Colonic mucosa (tissue), 4 donors: ENCODE measurements around the gene ZNF668. TPM values are rescaled to one million over a fixed set of nuclear protein-coding genes. Genes with fewer than 3 reads are reported as not detected.
"Not testable (repeated sequence)": the region's sequence is repeated elsewhere in the genome, so short reads cannot be mapped to it uniquely, and the experiment has no call there.

Experiments used
- DNase-seq: peaks from one replicate; pipeline ENCODE4 v3.0.0-alpha.2; 2020
- H3K27ac ChIP-seq: fragments of 200-600 bp; one replicate; pipeline ENCODE4 v1.8.0; 2021
- H3K27me3 ChIP-seq: fragments of 200-600 bp; one replicate; pipeline ENCODE4 v1.8.0; 2021
- H3K36me3 ChIP-seq: fragments of 200-600 bp; one replicate; pipeline ENCODE4 v1.8.0; 2021
- H3K4me1 ChIP-seq: fragments of 200-600 bp; one replicate; pipeline ENCODE4 v1.8.0; 2021; ENCODE audit warnings: mild to moderate bottlenecking
- H3K4me3 ChIP-seq: fragments of 200-600 bp; one replicate; pipeline ENCODE4 v1.8.0; 2021
- H3K9ac ChIP-seq, 2 donors: one replicate each; pipeline ENCODE4 v1.7.0; 2013; ENCODE audit warnings: control low read depth in 2 of 2, low read depth in 2 of 2, low read length in 2 of 2
- H3K9me3 ChIP-seq: fragments of 200-600 bp; one replicate; pipeline ENCODE4 v1.8.0; 2021
- intact Hi-C: fragments of 100-400 bp; cut with DNase I; formaldehyde crosslinking; loops from one replicate; pipeline ENCODE4 v1.14.1; 2022
- total RNA-seq, 2 donors: library from RNA; stranded (reverse); fragmentation: NEBNext Ultra II Directional in 1 of 2; extraction: Animal tissue kit (Norgen Biotek cat#: 25700) in 1 of 2; gene quantifications; one replicate each; pipeline ENCODE4 v1.2.1, GENCODE V29; 2021
- TF ChIP-seq, protein P1 (sequence below): fragments of 200-600 bp; IDR thresholded peaks from one replicate; pipeline ENCODE4 v1.8.0; 2022; ENCODE audit warnings: antibody characterized with exemption, mild to moderate bottlenecking
- donor health status: healthy.
- donor health status: DM: no; HTN: no; CAD: no.
- donor health status: DM: no; HTN: no; CAD: no.

Gene ZNF668
- total RNA-seq, 2 donors from 2014 or later = 7.8 to 12.8 TPM

DNA sequence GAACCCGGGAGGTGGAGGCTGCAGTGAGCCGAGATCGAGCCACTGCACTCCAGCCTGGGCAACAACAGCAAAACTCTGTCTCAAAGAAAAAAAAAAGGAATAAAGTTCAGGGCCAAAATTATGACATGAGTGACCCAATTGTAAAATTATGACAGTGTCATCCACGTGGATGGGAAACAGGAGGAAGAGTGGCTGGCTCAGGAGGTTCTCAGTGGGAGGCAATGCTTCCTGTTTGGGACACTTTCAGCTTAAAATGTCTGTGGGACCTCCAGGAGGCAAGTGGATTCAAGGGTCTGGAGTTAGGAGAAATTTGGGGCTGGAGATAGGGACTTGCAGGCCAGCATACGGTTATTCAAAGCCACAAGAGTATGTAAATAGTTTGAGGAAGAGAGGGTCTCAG, 48.7 kb downstream of the ZNF668 start:
- Histone ChIP-seq H3K36me3 (no peaks in the 10 kb centered on the region), H3K9ac (no peak overlapping the region), H3K9me3 (no peaks in the 10 kb centered on the region), H3K27ac (no peak overlapping the region), H3K4me1 (no peaks in the 10 kb centered on the region), H3K27me3 (no peaks in the 10 kb centered on the region), H3K4me3 (no peak overlapping the region)
- no peak for DNase-seq
- TF ChIP-seq, protein P1, sequence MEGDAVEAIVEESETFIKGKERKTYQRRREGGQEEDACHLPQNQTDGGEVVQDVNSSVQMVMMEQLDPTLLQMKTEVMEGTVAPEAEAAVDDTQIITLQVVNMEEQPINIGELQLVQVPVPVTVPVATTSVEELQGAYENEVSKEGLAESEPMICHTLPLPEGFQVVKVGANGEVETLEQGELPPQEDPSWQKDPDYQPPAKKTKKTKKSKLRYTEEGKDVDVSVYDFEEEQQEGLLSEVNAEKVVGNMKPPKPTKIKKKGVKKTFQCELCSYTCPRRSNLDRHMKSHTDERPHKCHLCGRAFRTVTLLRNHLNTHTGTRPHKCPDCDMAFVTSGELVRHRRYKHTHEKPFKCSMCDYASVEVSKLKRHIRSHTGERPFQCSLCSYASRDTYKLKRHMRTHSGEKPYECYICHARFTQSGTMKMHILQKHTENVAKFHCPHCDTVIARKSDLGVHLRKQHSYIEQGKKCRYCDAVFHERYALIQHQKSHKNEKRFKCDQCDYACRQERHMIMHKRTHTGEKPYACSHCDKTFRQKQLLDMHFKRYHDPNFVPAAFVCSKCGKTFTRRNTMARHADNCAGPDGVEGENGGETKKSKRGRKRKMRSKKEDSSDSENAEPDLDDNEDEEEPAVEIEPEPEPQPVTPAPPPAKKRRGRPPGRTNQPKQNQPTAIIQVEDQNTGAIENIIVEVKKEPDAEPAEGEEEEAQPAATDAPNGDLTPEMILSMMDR = no peak
- intact Hi-C loops = no loop called here

DNA sequence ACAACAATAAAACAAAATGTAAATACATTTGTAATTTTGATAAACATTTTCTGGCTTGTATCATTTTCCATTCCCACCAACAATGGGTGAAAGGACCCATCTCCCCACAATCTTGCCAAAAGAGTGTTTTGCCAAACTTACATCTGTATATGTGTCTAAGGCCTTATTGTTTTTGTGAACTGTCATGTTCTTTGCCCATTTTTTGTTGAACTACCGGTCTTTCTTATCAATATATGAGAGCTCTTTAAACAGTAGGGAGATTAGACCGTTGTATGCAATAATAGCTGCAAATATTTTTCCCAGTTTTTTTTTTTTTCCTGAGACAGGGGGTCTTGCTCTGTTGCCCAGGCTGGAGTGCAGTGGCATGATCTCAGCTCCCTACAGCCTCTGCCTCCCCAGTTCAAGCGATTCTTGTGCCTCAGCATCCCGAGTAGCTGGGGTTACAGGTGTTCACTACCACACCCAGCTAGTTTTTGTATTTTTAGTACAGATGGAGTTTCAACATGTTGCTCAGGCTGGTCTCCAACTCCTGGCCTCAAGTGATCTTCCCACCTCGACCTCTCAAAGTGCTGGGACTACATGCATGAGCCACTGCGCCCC, 50.3 kb downstream of the ZNF668 start:
- H3K9ac ChIP-seq = no peak overlapping the region
- no peak for DNase-seq
- H3K36me3 ChIP-seq = no peaks in the 10 kb centered on the region
- H3K4me3 ChIP-seq = no peak overlapping the region
- H3K4me1 ChIP-seq = no peaks in the 10 kb centered on the region
- TF ChIP-seq, protein P1 = no peak
- no peaks in the 10 kb centered on the region for H3K9me3 ChIP-seq
- H3K27ac ChIP-seq = no peak overlapping the region
- intact Hi-C loops = no loop called here
- H3K27me3 ChIP-seq = no peaks in the 10 kb centered on the region

DNA sequence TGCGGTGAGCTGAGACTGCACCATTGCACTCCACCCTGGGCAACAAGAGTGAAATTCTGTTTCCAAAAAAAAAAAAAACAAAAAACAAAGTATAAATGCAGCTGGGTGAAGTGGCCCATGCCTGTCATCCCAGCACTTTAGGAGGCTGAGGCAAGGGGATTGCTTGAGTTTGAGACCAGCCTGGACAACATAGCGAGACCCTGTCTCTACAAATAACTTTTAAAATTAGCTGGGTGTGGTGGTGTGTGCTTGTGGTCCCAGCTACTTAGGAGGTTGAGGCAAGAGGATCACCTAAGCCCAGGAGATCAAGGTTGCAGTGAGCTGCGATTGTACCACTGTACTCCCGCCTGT, 50.8 kb downstream of the ZNF668 start:
- no peaks in the 10 kb centered on the region for H3K4me1 ChIP-seq
- no peak for DNase-seq
- H3K27ac ChIP-seq = no peak overlapping the region
- H3K9me3 ChIP-seq = no peaks in the 10 kb centered on the region
- H3K4me3 ChIP-seq = no peak overlapping the region
- intact Hi-C loops = no loop called here
- TF ChIP-seq, protein P1 = no peak
- H3K9ac ChIP-seq = no peak overlapping the region
- H3K36me3 ChIP-seq = no peaks in the 10 kb centered on the region
- no peaks in the 10 kb centered on the region for H3K27me3 ChIP-seq

DNA sequence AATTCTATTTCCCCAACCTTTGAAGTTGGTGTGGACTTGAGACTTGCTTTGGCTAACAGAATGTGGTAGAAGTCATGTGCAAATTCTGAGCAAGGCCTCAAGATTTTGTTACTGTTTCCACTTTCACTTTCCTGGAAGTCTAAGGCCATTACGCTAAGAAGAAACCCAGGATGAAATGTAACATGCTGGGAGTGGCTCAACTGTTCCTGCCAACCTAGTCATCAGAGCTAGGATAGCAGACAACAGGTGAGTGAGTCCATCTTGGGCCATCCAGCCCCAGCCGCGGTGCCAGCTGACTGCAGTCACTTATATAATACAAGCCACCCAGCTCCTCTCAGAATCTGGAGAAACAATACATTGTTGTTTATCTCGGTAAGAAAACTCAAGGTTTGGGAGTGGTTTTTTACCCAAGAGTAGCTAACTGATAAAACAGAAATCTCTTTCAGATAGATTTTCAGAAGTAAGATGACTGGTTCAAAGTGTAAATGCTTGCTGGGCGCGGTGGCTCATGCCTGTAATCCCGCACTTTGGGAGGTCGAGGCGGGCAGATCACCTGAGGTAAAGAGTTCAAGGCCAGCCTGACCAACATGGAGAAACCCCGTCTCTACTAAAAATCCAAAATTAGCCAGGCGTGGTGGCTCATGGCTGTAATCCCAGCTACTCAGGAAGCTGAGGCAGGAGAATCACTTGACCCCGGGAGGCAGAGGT, 51.3 kb downstream of the ZNF668 start:
- no peaks in the 10 kb centered on the region for H3K36me3 ChIP-seq
- intact Hi-C loops = no loop called here
- TF ChIP-seq, protein P1 = no peak
- no peaks in the 10 kb centered on the region for H3K9me3 ChIP-seq
- H3K27ac ChIP-seq = no peak overlapping the region
- no peak overlapping the region for H3K4me3 ChIP-seq
- no peak overlapping the region for H3K9ac ChIP-seq
- no peaks in the 10 kb centered on the region for H3K4me1 ChIP-seq
- no peaks in the 10 kb centered on the region for H3K27me3 ChIP-seq
- no peak for DNase-seq

DNA sequence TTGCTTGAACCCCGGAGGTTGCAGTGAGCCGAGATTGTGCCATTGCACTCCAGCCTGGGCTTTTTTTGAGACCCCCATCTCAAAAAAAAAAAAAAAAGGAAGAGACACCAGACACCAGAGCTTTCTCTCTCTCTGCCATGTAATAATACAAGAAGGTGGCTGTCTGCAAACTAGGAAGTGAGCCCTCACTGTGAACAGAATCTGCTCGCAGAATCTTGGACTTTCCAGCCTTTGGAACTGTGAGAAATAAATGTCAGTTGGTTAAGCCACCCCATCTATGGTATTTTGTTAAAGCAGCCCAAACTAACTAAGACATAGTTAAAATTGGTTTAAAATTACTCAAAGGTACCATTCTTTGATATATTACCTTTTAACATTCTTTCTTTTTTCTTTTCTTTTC, 53.5 kb downstream of the ZNF668 start:
- TF ChIP-seq, protein P1 = no peak
- DNase-seq = no peak
- no peak overlapping the region for H3K9ac ChIP-seq
- intact Hi-C loops = no loop called here
- H3K27me3 ChIP-seq = no peaks in the 10 kb centered on the region
- H3K4me1 ChIP-seq = no peaks in the 10 kb centered on the region
- no peaks in the 10 kb centered on the region for H3K9me3 ChIP-seq
- no peaks in the 10 kb centered on the region for H3K36me3 ChIP-seq
- H3K27ac ChIP-seq = no peak overlapping the region
- H3K4me3 ChIP-seq = no peak overlapping the region

DNA sequence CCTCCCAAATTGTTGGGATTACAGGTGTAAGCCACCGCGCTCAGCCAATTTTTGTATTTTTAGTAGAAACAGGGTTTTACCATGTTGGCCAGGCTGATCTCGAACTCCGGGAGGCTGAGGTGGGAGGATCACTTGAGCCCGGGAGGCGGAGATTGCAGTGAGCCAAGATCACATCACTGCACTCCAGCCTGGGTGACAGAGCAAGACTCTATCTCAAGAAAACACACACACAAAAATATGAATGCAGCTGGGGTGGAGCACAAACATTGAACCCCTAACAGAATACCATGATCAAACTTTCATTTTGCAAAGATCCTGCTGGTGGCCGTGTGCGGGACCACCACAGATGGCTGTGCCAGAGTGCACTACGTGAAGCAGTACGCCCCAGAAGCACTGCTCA, 56.3 kb downstream of the ZNF668 start:
- H3K9me3 ChIP-seq, H3K36me3 ChIP-seq, intact Hi-C loops, H3K4me1 ChIP-seq, H3K27me3 ChIP-seq, H3K4me3 ChIP-seq, DNase-seq, H3K27ac ChIP-seq, H3K9ac ChIP-seq: not testable (repeated sequence)
